Keratinocyte (primary cell): ENCODE data around the gene KCNC1. TPM values are rescaled to one million over a fixed set of nuclear protein-coding genes. Genes with fewer than 3 reads are reported as not detected.

Experiments used
- DNase-seq: peaks from one replicate; pipeline ENCODE4 v3.0.0-alpha.2; 2011; ENCODE audit warnings: low read depth, missing footprints, low spot score
- FAIRE-seq: peaks from 2 replicates; lab custom pipeline; 2011; peaks lifted over from hg19 to GRCh38; lab: Jason Lieb, UNC
- H2AFZ ChIP-seq: 2 replicates; pipeline ENCODE4 v1.6.0; 2012; ENCODE audit warnings: low read length, control low read depth, inconsistent platforms; ENCODE audit not compliant: control insufficient read depth
- H3K27ac ChIP-seq: 2 replicates; pipeline ENCODE4 v1.5.1; 2011; ENCODE audit warnings: low read length; ENCODE audit not compliant: control insufficient read depth, insufficient read depth
- H3K27me3 ChIP-seq: 3 replicates; pipeline ENCODE4 v1.6.0; 2011; ENCODE audit warnings: low read length; ENCODE audit not compliant: control insufficient read depth, insufficient read depth; ENCODE audit errors: extremely low read depth
- H3K36me3 ChIP-seq, 2 experiments: 2 replicates in 1 of 2; 3 replicates in 1 of 2; pipeline ENCODE4 v1.5.1; 2011; ENCODE audit warnings: low read length in 2 of 2, mild to moderate bottlenecking in 1 of 2; ENCODE audit not compliant: control insufficient read depth in 2 of 2, insufficient read depth in 2 of 2; ENCODE audit errors: extremely low read depth in 1 of 2
- H3K4me1 ChIP-seq: 3 replicates; pipeline ENCODE4 v1.5.1; 2011; ENCODE audit warnings: low read length; ENCODE audit not compliant: control insufficient read depth, insufficient read depth; ENCODE audit errors: extremely low read depth
- H3K4me2 ChIP-seq: 3 replicates; pipeline ENCODE4 v1.6.0; 2011; ENCODE audit warnings: low read depth, low read length; ENCODE audit not compliant: control insufficient read depth, insufficient read depth; ENCODE audit errors: extremely low read depth
- H3K4me3 ChIP-seq, 3 experiments: fragments of 200-600 bp in 1 of 3; sonication (generic) in 1 of 3; 2 replicates in 2 of 3; 3 replicates in 1 of 3; pipeline ENCODE4 v1.5.1; 2011 to 2016; ENCODE audit warnings: low read length in 3 of 3, mild to moderate bottlenecking in 3 of 3, control low read depth in 2 of 3, inconsistent platforms in 1 of 3, low read depth in 1 of 3, mixed read lengths in 1 of 3, mixed run types in 1 of 3, moderate library complexity in 1 of 3; ENCODE audit not compliant: control insufficient read depth in 2 of 3, insufficient read depth in 2 of 3; ENCODE audit errors: extremely low read depth in 1 of 3
- H3K79me2 ChIP-seq: 2 replicates; pipeline ENCODE4 v1.6.0; 2012; ENCODE audit warnings: low read length; ENCODE audit not compliant: control insufficient read depth, insufficient read depth
- H3K9ac ChIP-seq: 3 replicates; pipeline ENCODE4 v1.6.0; 2011; ENCODE audit warnings: low read length; ENCODE audit not compliant: control insufficient read depth, insufficient read depth; ENCODE audit errors: extremely low read depth
- H3K9me1 ChIP-seq: 3 replicates; pipeline ENCODE4 v1.6.0; 2011; ENCODE audit warnings: low read length; ENCODE audit not compliant: control insufficient read depth, insufficient read depth; ENCODE audit errors: extremely low read depth
- H3K9me3 ChIP-seq: 2 replicates; pipeline ENCODE4 v1.5.1; 2012; ENCODE audit warnings: low read depth, low read length; ENCODE audit not compliant: control insufficient read depth
- H4K20me1 ChIP-seq: 3 replicates; pipeline ENCODE4 v1.6.0; 2011; ENCODE audit warnings: low read length; ENCODE audit not compliant: control insufficient read depth, insufficient read depth; ENCODE audit errors: extremely low read depth
- EZH2 ChIP-seq: IDR thresholded peaks from one replicate; pipeline ENCODE4 v1.6.1; 2012; ENCODE audit warnings: inconsistent platforms, mild to moderate bottlenecking, low read length, moderate library complexity
- dilution Hi-C: fragments of 300-500 bp; cut with MboI; formaldehyde crosslinking; loops from one replicate; pipeline ENCODE4 v1.7.0; 2020; ENCODE audit warnings: low sequenced_read_pairs; ENCODE audit not compliant: extremely low pct_ligation_motif_present
- polyA plus RNA-seq, 5 experiments: library from polyadenylated mRNA; depleted of rRNA in 3 of 5; stranded (reverse) in 3 of 5; stranded (forward) in 1 of 5; unstranded in 1 of 5; fragments of >200 nt; gene quantifications; 1 replicate in 1 of 5; 2 replicates in 3 of 5; 3 replicates in 1 of 5; pipeline versions ENCODE4 v1.2.1 to v1.2.3, GENCODE V29; 2011 to 2012; ENCODE audit warnings: missing spikeins in 2 of 5, low read depth in 1 of 5, low replicate concordance in 1 of 5
- TF ChIP-seq, protein P1 (sequence below), 3 experiments: IDR thresholded peaks in 1 of 3; conservative IDR thresholded peaks in 1 of 3; optimal IDR thresholded peaks in 1 of 3; 2 replicates in 2 of 3; 3 replicates in 1 of 3; pipeline versions ENCODE3 to v1.5.1; 2011; ENCODE audit warnings: low read length in 3 of 3, mild to moderate bottlenecking in 3 of 3, moderate library complexity in 2 of 3, control low read depth in 1 of 3, inconsistent platforms in 1 of 3; ENCODE audit not compliant: insufficient read depth in 2 of 3; ENCODE audit errors: extremely low read depth in 1 of 3

Gene KCNC1
- polyA plus RNA-seq, 1 donor (not counting 4 experiments of a cell fraction or from before 2014, with no cell fraction given): not detected

DNA sequence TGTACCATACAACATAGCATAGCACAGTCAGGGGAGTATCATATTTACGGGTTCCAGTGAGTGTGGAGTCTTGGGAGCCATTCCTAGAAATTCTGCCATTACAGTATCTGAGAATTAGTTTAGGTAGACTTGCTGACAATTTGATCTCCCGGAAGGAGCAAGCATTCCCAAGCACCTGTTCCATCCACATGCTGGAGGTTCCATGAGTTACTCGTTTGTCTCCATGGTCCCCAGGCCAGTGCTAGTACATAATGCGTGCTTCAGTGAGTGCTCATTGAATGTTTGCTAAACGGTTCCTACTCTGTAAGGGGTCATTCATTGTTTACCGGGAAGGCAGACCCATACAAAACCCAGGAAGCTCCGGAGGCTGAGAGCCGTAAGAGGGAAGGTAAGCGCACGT lies 42.6 kb upstream of the KCNC1 start:
- no peak for DNase-seq
- H2AFZ ChIP-seq: no peak overlapping the region
- no peak overlapping the region for H3K9ac ChIP-seq
- dilution Hi-C loops: no loop called here
- H3K4me2 ChIP-seq: no peak overlapping the region
- no peaks in the 10 kb centered on the region for H3K9me3 ChIP-seq
- H3K27me3 ChIP-seq: peaks cover 35% of the 10 kb centered on the region
- TF ChIP-seq, protein P1, sequence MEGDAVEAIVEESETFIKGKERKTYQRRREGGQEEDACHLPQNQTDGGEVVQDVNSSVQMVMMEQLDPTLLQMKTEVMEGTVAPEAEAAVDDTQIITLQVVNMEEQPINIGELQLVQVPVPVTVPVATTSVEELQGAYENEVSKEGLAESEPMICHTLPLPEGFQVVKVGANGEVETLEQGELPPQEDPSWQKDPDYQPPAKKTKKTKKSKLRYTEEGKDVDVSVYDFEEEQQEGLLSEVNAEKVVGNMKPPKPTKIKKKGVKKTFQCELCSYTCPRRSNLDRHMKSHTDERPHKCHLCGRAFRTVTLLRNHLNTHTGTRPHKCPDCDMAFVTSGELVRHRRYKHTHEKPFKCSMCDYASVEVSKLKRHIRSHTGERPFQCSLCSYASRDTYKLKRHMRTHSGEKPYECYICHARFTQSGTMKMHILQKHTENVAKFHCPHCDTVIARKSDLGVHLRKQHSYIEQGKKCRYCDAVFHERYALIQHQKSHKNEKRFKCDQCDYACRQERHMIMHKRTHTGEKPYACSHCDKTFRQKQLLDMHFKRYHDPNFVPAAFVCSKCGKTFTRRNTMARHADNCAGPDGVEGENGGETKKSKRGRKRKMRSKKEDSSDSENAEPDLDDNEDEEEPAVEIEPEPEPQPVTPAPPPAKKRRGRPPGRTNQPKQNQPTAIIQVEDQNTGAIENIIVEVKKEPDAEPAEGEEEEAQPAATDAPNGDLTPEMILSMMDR (optimal IDR thresholded peaks at IDR 0.05 in 1 of 3, IDR thresholded peaks at IDR 0.05 in 1 of 3, conservative IDR thresholded peaks at IDR 0.05 in 1 of 3; ENCODE audit: extremely low read depth in 1 of 3, insufficient read depth in 2 of 3, low read length in 3 of 3): no peak
- no peak for TF ChIP-seq EZH2
- H3K4me1 ChIP-seq: no peaks in the 10 kb centered on the region
- no peaks in the 10 kb centered on the region for H3K9me1 ChIP-seq
- H3K79me2 ChIP-seq: no peaks in the 10 kb centered on the region
- H3K36me3 ChIP-seq: no peaks in the 10 kb centered on the region
- H4K20me1 ChIP-seq: no peaks in the 10 kb centered on the region
- FAIRE-seq: no peak
- no peak overlapping the region for H3K27ac ChIP-seq
- no peak overlapping the region for H3K4me3 ChIP-seq

DNA sequence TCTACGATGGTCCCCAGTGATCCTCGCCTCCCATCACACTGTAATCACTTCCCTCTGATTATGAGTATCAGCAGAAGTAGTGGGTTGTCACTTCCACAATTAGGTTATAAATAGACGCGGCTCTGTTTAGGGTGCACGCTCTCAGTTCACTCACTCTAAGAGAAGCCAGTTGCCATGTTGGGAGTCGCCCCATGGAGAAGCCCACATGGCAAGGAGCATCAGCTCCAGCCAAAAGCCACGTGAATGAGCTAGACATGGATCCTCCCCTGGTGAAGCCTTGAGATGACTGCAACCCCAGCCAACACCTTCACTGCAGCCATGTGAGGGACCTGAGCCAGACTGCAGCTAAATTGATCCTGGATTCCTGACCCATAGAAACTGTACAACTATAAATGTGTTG lies 41.6 kb upstream of the KCNC1 start:
- no peak for DNase-seq
- TF ChIP-seq, protein P1 (optimal IDR thresholded peaks at IDR 0.05 in 1 of 3, IDR thresholded peaks at IDR 0.05 in 1 of 3, conservative IDR thresholded peaks at IDR 0.05 in 1 of 3; ENCODE audit: extremely low read depth in 1 of 3, insufficient read depth in 2 of 3, low read length in 3 of 3): no peak
- no peak for TF ChIP-seq EZH2
- Histone ChIP-seq H3K9me1 (no peaks in the 10 kb centered on the region), H3K9me3 (no peaks in the 10 kb centered on the region), H3K9ac (no peak overlapping the region), H3K27me3 (peaks cover 38% of the 10 kb centered on the region), H3K4me1 (no peaks in the 10 kb centered on the region), H3K27ac (no peak overlapping the region), H3K4me3 (no peak overlapping the region), H3K36me3 (no peaks in the 10 kb centered on the region), H4K20me1 (no peaks in the 10 kb centered on the region), H2AFZ (no peak overlapping the region), H3K4me2 (no peak overlapping the region), H3K79me2 (no peaks in the 10 kb centered on the region)
- dilution Hi-C loops: no loop called here
- no peak for FAIRE-seq
